Iris pigment epithelial cell (primary cell): ENCODE measurements around the gene SDR39U1.

Experiments used
- DNase-seq: peaks from one replicate; pipeline ENCODE4 v3.0.0-alpha.2; 2011; ENCODE audit warnings: low read depth

The SDR39U1 gene

DNA sequence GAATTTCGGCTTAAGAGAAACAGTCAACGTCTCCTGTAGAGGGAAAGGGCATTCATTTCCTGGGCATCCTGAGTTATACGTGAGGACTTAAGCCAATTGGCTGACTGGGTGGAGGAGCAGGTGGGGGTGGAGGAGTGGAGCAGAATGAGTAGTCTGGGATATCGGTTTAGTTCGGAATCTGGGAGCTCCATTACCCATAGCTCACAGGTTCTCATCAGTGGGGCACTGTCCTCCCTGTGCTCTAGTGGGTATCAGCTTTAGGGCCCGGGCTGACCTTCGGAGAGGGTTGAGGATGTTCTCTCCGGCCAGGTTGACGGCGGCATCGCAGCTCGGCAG is 704 bp downstream of the SDR39U1 start:
- DNase-seq: peak; percentile 59

DNA sequence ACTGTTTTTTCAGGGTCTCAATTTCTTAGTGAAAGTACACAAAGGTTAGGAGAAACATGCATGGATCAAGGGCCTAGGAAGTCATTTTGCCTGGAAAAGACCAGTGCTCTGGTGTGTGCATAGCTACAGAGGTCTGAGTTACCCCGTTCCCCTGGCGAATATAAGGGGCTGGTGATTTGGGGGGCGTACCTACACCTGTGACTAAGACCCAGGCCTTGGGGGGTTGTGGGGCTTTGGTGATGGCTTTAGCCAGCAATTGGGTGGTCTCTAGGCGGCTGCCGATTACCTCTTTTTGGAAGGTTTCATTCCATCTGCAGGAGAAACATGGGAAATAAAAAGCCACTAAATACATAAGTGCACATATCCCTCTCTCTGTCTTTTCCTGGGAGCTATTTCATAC is 1.1 kb downstream of the SDR39U1 start:
- DNase-seq: no peak

DNA sequence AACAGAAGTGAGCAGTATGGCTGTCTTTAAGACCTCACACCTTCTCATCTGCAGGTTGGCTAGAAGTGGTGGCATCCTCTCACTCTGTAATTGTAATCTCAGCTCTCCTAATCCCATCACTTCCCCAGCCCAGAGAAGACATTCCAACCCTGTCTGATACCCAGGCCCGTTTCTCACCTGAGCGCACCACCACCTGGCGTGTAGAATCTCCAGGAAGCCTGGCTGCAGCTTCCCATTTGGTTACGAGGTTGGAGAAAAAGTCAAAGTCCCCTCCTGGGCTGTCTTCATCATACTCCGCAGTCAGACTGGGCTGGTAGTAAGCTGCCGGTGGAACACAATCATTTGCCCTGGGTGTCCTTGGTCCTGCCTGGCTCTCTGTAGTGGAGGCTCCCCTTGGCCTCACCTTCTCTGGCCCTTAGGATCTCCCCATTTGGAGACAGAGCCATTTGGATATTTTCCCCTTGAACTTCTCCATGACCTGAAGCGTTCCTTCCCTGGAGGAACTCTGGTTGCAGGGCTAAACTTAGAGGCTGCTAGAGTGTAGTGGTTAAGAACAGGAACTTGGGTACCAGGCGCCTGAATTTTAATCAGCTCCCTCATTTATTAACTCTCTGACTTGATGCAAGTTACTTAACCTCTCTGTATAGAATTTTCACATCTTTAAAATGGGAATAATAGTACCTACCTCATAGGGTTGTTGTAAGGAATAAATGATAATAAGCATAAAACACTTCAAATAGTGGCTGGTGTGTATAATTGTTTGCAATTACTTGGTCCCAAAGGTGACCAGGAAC is 1.8 kb downstream of the SDR39U1 start:
- DNase-seq: no peak

DNA sequence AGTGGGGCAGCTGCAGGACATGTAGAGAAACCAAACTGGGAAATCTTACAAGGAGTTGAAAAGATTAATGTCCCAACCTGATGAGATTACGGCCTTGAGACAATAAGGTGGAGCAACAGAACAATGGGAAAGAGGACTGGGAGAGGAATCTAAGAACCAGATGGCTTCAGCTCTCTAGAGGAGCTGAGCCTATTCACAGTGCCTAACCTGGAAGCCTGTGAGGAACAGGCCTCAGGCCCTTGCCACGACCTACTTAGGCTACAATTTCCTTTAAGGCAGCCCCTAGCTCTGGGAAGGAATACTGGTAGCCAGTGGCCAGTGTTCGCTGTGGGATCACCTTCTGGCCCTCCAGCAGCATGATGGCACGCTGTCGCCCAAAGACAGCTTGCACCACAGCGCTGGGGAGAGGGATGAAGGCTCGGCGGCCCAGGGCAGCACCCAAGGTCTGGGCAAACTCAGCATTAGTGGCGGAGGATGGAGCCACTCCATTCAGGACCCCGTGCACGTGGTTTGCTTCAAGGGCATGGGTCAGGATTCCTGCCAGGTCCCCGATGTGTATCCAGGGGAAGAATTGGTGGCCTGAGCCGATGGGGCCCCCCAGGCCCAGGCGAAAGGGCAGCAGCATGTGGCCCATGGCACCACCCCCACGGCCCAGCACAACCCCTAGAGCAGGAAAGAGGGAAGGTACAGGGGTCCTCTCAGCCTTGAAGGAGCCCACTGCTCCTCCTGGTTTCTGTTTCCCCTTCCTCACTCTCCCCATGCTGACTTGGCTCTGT is 2.6 kb downstream of the SDR39U1 start:
- DNase-seq: no peak

DNA sequence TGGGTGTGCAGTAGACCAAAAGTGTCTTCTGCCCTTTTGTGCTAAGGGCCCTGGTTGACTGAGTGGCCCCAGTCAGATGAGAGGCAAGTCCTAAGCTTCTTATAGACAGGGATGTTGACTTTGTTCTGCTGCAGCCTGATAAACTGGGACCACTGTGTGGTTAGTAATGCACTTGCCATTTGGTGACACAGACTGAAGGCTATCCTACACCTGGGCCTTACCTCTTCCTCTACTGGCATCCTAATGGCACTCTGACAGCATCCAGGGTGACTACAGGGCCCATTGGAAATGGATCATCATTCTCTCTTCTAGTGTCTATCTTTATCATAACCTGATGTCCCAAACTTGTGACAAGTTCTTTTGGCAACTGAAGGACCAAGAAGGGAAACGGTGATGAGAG is 3.3 kb downstream of the SDR39U1 start:
- no peak for DNase-seq

DNA sequence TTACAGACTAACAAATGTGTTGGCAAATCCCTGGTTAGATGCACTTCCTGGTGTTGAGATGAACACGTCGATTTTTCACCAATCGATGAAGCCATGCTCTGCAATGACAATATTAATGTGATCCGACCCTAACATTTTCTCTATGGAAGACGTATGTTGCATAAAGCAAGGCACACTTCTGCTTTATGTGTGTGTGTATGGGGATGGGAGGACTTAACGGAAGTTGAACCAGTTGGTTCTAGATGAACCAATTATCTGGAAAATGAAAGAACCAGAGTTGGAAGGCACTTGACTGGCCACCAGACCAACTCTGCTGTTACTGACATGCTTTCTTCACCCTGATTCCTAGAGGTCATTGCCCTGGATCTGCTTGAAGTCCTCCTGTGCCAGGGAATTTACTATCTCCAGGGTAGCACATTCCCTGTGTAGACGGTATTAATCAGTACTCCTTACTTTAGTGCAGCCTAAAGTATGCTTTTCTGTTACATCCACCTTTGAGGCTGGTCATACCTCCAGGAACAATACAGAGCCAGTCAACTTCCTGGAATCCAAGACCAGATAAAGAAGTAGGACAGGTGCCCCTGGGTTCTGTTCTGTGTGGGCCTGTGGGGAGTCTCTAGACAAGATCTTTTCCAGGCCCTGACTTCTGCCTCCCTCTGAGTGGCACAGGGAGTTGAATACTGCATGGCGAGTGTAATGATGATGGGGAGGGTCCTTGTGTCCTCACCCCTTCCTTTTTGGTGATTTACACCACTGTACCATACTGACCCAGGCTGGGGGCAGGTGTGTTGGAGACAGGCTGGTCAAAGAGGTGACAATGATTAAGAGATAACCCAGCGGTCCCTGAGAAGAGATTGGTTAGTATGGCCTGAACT is 4.1 kb downstream of the SDR39U1 start:
- no peak for DNase-seq

DNA sequence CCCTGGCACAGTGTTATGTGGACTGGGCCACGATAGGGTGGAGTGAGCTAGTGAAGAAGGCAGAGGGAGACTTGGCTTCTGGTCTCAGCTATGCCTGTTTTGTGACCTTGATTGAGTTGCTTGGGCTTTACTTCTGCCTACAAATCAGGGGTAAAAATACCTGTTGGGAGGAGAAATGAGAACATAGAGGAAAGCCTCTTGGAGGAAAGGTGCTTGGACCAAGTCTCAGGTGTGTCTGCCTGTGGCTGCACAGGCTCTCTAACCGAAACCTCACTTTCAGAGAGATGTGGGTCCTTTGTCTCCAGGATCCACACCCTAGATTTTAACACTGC is 4.9 kb downstream of the SDR39U1 start:
- no peak for DNase-seq

DNA sequence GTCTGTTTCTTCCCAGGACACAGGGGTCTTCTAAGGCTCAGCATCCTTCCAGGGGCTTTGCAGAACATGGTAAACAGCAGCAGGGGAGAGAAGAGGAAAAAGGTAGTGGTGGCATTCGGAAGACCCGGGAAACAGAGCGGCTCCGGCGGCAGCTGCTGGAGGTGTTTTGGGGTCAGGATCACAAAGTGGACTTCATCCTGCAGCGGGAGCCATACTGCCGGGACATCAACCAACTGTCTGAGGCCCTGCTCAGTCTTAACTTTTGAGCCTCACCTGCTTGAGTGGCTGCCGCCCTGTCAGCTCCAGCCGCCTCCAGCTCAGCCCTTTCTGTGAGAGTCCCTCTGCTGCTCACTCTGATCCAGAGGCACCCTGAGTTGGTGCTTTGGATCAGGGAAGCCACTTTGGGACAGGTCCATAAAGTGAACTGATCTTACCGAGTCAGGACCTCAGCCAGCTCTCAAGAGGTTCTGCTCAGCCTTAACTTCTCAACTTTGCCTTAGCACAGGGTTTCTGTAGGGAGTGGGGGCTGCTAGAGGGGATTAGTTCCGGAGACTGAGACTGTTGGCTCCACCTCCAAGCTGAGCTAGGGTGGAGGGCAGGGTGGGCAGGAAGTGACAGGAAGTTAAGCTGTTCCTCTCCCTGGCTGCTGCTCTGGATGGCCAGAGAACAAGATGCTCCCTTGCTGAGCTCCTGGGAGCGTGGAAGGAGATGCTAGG is 5.4 kb downstream of the SDR39U1 start:
- no peak for DNase-seq

DNA sequence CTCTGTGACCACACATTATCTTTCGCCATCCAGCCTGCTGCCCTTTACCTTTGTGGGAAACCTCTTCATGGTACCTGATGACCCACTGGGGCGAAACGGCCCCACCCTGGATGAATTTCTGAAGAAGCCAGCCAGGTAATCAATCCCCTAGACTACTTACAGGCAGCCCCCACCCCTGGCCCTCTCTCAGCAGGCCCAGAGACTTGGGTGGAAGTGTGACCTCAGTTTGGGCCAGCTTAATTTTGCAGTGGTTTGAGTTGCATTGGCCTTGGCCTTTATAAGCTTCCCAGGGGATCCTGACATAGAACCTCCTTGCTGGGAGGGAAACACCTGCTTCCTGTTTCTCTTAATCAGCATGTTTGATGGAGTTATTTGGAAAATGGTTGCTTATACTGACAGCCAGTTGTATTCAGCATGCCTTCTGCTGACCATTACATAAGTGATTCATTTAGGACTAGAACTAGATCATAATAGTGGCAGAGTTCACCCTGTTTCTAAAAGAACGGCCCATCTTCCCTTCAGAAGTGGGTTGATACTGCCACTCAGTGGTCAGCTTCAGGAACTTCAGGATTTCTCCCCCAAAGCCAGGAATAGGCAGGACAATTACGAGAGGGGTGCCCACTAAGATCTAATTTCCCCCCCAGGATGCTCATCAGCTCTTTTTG is 6.1 kb downstream of the SDR39U1 start:
- DNase-seq: peak; percentile 76

DNA sequence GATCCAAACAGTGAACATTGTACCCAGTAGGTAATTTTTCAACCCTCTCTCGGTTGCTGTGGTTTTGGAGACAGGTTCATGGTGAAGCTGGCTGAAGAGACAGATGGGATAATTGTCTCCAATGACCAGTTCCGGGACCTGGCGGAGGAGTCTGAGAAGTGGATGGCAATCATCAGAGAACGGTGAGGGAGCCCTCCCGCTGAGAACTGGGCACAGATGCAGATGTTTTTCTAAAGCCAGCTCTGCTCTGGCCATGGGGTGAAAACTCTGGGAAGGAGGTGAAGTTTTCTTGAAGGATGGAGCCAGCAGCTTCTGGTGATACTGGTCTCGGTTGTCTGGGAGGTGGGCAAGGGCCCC is 6.6 kb downstream of the SDR39U1 start:
- DNase-seq: no peak

DNA sequence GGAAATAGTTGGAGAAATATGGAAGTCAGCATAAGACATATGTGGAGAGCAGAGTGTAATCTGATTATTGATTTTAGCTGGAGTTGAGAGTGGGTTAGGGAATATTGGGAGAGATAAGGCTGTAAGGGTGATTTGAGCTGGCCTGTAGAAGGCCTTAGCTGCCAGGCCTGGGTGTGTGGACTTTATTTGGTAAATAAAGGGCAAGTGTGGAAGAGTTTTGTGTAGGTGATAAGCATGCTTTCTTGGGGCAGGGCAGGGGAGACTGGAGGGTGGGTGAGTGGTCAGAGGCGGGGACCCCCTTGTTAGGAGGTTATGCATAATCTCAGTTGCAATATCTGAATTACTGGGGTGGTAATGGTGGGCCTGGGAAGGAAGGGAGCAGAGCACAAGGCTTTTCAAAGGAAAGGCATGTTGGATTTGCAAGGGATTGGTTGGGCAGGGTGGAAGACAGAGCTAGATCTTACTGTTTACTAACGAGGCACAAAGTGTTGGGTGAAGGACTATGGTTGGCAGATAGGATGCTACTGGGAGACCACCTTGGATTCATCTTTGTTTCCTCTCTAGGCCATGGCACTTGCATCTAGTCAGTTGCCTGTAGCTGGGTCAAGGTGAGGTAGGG is 7.3 kb downstream of the SDR39U1 start:
- no peak for DNase-seq

DNA sequence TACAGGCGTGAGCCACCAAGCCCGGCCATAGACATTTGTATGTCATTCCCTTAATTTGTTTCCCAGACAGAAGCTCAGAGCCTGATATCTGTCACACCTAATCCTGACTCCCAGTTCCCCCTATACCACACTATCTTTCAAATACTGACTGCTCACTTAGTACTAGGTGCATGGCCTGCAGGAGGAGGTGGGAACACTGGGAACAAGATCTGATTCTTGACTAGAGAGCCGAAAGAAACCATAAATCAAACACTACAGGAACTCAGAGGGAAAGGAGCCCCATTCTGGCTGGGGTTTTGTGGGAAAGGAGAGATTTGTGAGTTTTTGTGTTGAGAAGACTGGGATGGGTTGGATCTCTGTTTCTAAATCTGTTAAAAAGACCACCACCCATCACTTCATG is 7.9 kb downstream of the SDR39U1 start:
- no peak for DNase-seq

DNA sequence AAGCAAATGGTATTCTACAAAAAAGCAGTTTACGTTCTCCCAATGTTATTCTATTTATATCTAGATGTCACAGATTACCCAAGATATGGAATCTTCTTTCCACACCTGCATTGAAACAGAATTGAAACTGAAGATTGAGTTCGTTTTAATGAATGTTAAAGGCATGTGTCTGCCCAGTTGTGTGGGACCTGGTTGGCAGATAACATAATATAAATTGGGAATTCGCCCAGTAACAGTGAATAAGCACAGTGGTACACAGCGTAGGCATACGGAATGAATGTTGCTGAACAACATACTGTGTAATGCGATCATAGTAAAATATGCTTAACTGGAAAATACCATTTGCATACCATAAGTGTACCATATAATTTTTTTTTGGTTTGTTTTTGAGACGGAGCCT is 8.5 kb downstream of the SDR39U1 start:
- no peak for DNase-seq

DNA sequence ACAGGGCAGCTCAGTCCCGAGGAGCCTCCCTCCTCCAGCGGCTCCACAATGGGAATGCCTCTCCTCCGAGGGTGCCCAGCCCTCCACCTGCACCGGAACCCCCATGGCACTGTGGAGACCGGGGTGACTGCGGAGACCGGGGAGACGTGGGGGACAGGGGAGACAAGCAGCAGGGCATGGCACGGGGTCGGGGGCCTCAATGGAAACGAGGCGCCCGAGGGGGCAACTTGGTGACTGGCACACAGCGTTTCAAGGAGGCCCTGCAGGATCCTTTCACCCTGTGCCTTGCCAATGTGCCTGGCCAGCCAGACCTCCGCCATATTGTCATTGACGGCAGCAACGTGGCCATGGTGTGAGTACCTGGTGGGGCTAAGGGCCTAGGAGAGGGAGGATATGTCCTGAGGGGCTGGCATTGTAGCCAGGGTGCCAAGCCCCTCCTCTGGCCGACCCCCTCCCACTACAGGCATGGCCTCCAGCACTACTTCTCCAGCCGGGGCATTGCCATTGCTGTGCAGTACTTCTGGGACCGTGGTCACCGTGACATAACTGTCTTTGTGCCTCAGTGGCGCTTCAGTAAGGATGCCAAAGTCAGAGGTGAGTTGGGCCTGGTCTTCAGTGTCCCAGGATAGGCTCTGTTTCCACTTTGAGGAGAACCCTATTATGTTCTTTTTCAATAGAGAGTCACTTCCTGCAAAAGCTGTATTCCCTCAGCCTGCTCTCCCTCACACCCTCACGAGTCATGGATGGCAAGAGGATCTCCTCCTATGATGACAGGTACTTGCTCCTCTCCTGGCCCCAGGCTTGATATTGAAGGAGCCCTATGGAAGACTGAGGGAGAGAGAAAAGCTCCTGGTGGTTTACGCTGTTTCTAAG is 10.1 kb downstream of the SDR39U1 start:
- DNase-seq: no peak

DNA sequence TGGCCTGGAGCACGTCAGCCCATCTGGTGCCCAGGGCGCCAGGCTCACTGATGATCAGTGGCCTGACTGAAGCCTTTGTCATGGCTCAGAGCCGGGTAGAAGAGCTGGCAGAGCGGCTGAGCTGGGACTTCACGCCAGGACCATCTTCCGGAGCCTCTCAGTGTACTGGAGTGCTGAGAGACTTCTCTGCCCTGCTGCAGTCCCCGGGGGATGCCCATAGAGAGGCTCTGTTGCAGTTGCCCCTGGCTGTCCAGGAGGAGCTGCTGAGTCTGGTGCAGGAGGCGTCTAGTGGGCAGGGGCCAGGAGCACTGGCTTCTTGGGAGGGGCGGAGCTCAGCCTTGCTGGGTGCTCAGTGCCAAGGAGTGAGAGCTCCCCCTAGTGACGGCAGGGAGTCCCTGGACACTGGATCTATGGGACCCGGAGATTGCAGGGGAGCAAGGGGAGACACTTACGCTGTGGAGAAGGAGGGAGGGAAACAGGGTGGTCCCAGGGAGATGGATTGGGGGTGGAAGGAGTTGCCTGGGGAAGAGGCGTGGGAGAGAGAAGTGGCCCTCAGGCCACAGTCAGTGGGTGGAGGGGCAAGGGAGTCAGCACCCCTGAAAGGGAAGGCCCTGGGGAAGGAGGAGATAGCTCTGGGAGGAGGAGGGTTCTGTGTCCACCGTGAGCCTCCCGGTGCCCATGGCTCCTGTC is 10.9 kb downstream of the SDR39U1 start:
- peak; percentile 91 for DNase-seq

DNA sequence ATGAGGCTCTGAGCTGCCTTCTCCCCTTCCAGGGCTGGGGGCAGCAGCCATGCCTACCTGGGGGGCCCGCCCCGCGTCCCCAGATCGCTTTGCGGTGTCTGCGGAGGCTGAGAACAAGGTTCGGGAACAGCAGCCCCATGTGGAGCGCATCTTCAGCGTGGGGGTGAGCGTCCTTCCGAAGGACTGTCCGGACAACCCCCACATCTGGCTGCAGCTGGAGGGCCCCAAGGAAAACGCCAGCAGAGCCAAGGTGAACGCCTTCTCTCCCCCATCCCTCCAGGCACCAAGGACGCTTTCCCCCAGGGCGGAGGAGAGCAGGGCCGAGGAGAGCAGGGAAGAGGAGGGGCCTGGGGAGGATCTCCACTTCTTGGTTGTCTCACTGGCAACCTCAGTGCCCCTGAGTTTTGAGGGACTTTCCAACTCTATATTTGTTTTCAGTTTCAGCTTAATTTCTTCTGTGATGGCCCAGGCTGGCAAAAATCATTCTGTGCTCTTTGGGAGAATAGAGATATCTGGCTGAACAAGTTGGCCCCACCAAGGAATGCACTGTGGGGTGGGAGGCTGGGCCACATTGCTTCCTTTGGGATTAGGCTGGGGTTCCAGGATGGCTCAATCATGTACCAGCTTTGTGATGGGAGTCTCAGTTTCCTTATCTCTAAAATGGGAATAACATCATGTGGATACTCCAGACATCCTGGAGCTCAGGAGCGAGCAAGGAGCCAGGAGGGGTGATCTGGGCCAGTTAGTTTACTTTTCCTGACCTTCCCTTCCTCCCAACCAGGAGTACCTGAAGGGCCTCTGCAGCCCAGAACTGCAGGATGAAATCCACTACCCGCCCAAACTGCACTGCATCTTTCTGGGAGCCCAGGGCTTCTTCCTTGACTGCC is 11.7 kb downstream of the SDR39U1 start:
- DNase-seq: peak; percentile 60

DNA sequence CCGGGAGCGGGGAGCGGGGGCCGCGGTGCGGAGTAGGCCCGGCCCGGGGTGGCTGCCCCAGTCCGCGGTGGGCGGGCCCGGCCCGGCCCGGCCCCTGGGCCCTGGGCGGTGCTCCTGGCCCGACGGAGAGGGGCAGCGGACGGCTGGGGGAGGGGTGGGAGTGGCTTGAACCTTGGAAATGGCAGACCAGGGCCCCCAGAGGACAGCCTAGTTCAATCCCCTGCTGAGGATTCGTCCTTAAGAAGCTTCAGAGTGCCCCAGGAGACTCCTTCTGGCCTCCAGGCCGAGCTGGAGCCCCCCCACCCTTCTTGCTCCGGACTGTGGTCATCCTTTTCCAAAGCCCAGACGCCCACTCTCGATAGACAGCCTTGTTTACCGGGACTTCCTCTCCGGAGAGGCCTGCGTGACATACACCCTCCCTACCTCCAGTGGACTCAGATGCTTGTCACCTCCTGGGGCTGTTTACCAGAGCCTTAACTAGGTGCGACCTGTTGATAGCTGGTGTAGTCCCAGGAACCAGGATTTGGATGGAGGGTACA is 12.4 kb downstream of the SDR39U1 start:
- DNase-seq: peak; percentile 68

DNA sequence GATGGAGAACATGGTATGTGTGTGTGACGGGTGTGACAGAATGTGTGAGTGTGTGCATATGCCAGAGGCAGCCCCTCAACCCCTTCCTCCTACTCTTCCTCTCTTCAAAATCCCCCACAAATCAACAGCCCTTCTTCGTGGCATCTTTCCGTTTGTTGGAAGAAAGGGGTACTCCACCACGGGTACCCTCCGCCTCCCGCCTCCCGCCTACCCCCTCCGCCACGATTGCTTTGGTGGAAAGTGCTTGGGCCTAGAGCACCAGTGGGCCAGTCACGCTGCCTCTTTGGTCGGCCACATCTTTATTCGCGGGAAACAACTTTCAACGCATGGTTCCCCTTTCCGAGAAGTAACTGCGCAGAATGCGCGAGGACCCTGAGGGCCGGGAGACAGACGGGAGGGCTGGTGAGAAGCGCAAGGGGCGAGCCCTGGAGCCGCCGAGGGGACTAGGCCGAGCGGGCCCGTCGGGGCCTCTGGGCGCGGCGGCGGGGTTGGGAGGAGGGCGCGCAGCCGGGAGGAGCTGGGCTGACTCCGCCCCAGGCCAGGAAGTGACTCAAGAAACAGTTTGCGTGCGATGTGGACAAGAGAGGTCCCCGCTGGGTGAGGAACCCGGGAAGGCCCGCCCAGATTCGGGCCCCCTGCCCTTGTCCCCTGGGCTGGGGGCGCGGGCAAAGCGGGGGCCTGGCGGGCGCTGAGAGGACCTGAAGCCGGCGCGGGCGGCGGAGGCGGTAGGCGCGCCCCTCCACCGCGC is 13.0 kb downstream of the SDR39U1 start, which contains the start of the genes CBLN3 and KHNYN:
Gene CBLN3 (minus strand): TSS at position 274 of the 748 bp plus-strand sequence. CDS start 614 bp downstream, outside the sequence.
Gene KHNYN (plus strand): TSS at position 560 of the 748 bp plus-strand sequence. CDS start 777 bp downstream, outside the sequence.
- peak; percentile 92 for DNase-seq
